ENCODE data around the gene SNAPC2. TPM values are rescaled to one million over a fixed set of nuclear protein-coding genes. Genes with fewer than 3 reads are reported as not detected.
A peak's percentile ranks its signal among the peaks of the same experiment; 100 is the strongest.

The SNAPC2 gene
- total RNA-seq, 1 donor, result 18.5 TPM

GRCh38 chr19:7912697-7913564 is 7.2 kb upstream of the SNAPC2 start:
- H3K27me3 ChIP-seq (ENCODE audit: insufficient read depth, low read length), result peaks cover 19% of the 10 kb centered on the region
- no peak overlapping the region for H3K4me3 ChIP-seq (ENCODE audit: insufficient read depth, low read length)
- no peak overlapping the region for H3K4me2 ChIP-seq (ENCODE audit: insufficient read depth, low read length)
- TF ChIP-seq, protein P1, sequence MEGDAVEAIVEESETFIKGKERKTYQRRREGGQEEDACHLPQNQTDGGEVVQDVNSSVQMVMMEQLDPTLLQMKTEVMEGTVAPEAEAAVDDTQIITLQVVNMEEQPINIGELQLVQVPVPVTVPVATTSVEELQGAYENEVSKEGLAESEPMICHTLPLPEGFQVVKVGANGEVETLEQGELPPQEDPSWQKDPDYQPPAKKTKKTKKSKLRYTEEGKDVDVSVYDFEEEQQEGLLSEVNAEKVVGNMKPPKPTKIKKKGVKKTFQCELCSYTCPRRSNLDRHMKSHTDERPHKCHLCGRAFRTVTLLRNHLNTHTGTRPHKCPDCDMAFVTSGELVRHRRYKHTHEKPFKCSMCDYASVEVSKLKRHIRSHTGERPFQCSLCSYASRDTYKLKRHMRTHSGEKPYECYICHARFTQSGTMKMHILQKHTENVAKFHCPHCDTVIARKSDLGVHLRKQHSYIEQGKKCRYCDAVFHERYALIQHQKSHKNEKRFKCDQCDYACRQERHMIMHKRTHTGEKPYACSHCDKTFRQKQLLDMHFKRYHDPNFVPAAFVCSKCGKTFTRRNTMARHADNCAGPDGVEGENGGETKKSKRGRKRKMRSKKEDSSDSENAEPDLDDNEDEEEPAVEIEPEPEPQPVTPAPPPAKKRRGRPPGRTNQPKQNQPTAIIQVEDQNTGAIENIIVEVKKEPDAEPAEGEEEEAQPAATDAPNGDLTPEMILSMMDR (IDR thresholded peaks at IDR 0.05; ENCODE audit: extremely low read depth, low read depth, low read length), result no peak
- peaks cover 7% of the 10 kb centered on the region for H3K79me2 ChIP-seq (ENCODE audit: insufficient read depth, low read length)
- no peak overlapping the region for H2AFZ ChIP-seq (ENCODE audit: low read length)
- peaks cover 7% of the 10 kb centered on the region for H4K20me1 ChIP-seq (ENCODE audit: insufficient read depth, low read length)
- no peaks in the 10 kb centered on the region for H3K9me3 ChIP-seq (ENCODE audit: low read depth, low read length)
- peak; percentile 82 for DNase-seq (ENCODE audit: insufficient read length, low spot score, missing footprints)
- peaks cover 5% of the 10 kb centered on the region for H3K4me1 ChIP-seq (ENCODE audit: insufficient read depth, low read length)
- no peak overlapping the region for H3K27ac ChIP-seq (ENCODE audit: low read depth, low read length)
- peaks cover 14% of the 10 kb centered on the region for H3K36me3 ChIP-seq (ENCODE audit: insufficient read depth, low read length)

- H3K36me3 ChIP-seq (ENCODE audit: insufficient read depth, low read length), result peaks cover 14% of the 10 kb centered on the region
- no peaks in the 10 kb centered on the region for H3K79me2 ChIP-seq (ENCODE audit: insufficient read depth, low read length)
- TF ChIP-seq, protein P1 (IDR thresholded peaks at IDR 0.05; ENCODE audit: extremely low read depth, low read depth, low read length), result no peak
- H3K27ac ChIP-seq (ENCODE audit: low read depth, low read length), result no peak overlapping the region
- peaks cover 5% of the 10 kb centered on the region for H3K4me1 ChIP-seq (ENCODE audit: insufficient read depth, low read length)
- no peak overlapping the region for H3K4me3 ChIP-seq (ENCODE audit: insufficient read depth, low read length)
- peaks cover 23% of the 10 kb centered on the region for H3K27me3 ChIP-seq (ENCODE audit: insufficient read depth, low read length)
- no peak overlapping the region for H2AFZ ChIP-seq (ENCODE audit: low read length)
- H3K4me2 ChIP-seq (ENCODE audit: insufficient read depth, low read length), result no peak overlapping the region
- peaks cover 7% of the 10 kb centered on the region for H4K20me1 ChIP-seq (ENCODE audit: insufficient read depth, low read length)
- peak; percentile 89 for DNase-seq (ENCODE audit: insufficient read length, low spot score, missing footprints)
- H3K9me3 ChIP-seq (ENCODE audit: low read depth, low read length), result no peaks in the 10 kb centered on the region
Measured at GRCh38 chr19:7913652-7914051, 6.5 kb upstream of the SNAPC2 start.

DNA sequence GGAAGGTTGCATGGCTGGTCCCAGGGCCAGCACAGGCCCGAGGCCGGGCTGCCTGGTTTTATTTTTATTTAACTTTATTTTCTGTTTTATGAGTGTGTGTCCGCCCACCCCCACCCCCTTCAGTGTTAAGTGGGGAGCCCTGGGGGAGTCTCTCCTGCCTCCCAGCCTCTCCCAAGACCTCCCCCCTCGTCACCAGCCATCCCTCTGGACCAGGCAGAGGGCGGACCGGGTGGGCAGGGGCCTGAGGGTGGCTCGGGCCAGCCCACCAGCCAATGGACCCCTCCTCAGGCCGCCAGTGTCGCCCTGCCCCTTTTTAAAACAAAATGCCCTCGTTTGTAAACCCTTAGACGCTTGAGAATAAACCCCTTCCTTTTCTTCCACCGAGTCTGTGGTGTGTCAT is 6.0 kb upstream of the SNAPC2 start:
- H3K9me3 ChIP-seq (ENCODE audit: low read depth, low read length), result no peaks in the 10 kb centered on the region
- no peak overlapping the region for H3K4me2 ChIP-seq (ENCODE audit: insufficient read depth, low read length)
- no peak overlapping the region for H3K27ac ChIP-seq (ENCODE audit: low read depth, low read length)
- H3K27me3 ChIP-seq (ENCODE audit: insufficient read depth, low read length), result peaks cover 26% of the 10 kb centered on the region
- H2AFZ ChIP-seq (ENCODE audit: low read length), result no peak overlapping the region
- peak; percentile 94 for DNase-seq (ENCODE audit: insufficient read length, low spot score, missing footprints)
- H3K79me2 ChIP-seq (ENCODE audit: insufficient read depth, low read length), result no peaks in the 10 kb centered on the region
- H3K36me3 ChIP-seq (ENCODE audit: insufficient read depth, low read length), result peaks cover 14% of the 10 kb centered on the region
- H3K4me3 ChIP-seq (ENCODE audit: insufficient read depth, low read length), result no peak overlapping the region
- H3K4me1 ChIP-seq (ENCODE audit: insufficient read depth, low read length), result peaks cover 5% of the 10 kb centered on the region
- TF ChIP-seq, protein P1 (IDR thresholded peaks at IDR 0.05; ENCODE audit: extremely low read depth, low read depth, low read length), result no peak
- H4K20me1 ChIP-seq (ENCODE audit: insufficient read depth, low read length), result peaks cover 7% of the 10 kb centered on the region

DNA sequence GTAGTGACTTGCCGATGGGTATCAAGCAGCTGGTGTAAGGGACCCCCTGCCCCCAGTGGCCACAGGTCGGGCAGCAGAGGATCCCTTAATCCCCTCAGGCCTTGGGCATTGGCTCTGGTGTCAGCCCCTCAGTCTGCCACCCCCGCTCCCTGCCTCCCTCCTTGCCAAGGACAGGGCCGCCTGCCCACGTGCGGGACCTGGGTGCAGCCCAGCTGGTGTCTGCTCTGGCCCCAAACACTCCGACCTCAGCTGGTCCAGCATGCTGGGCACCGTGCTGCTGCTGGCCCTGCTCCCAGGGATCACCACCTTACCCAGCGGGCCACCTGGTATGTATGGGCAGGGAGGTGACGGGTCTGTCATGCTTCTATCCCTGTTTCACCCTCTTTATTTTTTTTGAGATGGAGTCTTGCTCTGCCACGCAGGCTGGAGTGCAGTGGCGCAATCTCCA is 5.5 kb upstream of the SNAPC2 start, which contains the start of gene TGFBR3L:
TGFBR3L (plus strand) TSS at position 233 of the 448 bp plus-strand sequence.
- no peak within 1 kb of the TSS for H3K4me2 ChIP-seq (ENCODE audit: insufficient read depth, low read length)
- no peak within 1 kb of the TSS for H3K27ac ChIP-seq (ENCODE audit: low read depth, low read length)
- H3K9me3 ChIP-seq (ENCODE audit: low read depth, low read length), result no peaks in the 10 kb centered on the region
- H4K20me1 ChIP-seq (ENCODE audit: insufficient read depth, low read length), result peaks cover 3% of the 10 kb centered on the region
- peak; percentile 67 for DNase-seq (ENCODE audit: insufficient read length, low spot score, missing footprints)
- H3K27me3 ChIP-seq (ENCODE audit: insufficient read depth, low read length), result peaks cover 26% of the 10 kb centered on the region
- H2AFZ ChIP-seq (ENCODE audit: low read length), result no peak within 1 kb of the TSS
- peaks cover 14% of the 10 kb centered on the region for H3K36me3 ChIP-seq (ENCODE audit: insufficient read depth, low read length)
- H3K4me3 ChIP-seq (ENCODE audit: insufficient read depth, low read length), result no peak within 1 kb of the TSS
- H3K79me2 ChIP-seq (ENCODE audit: insufficient read depth, low read length), result no peaks in the 10 kb centered on the region
- TF ChIP-seq, protein P1 (IDR thresholded peaks at IDR 0.05; ENCODE audit: extremely low read depth, low read depth, low read length), result no peak
- peaks cover 6% of the 10 kb centered on the region for H3K4me1 ChIP-seq (ENCODE audit: insufficient read depth, low read length)
